RWPE2 (cell line): ENCODE data around the gene CHN2.

Experiments
- ATAC-seq: fragments of 200-7000 bp; cut with Tn5 transposase; 3 replicates; pipeline ENCODE4 v1.9.1; 2021; ENCODE audit warnings: low read depth
- DNase-seq: peaks from one replicate; pipeline ENCODE4 v3.0.0-alpha.2; 2020; ENCODE audit warnings: low spot score
- H3K27ac ChIP-seq: fragments of 450-650 bp; 2 replicates; pipeline ENCODE4 v1.5.1; 2017; ENCODE audit warnings: mild to moderate bottlenecking; ENCODE audit not compliant: poor library complexity, severe bottlenecking
- H3K27me3 ChIP-seq: fragments of 250-450 bp; sonication (Bioruptor Pico); 2 replicates; pipeline ENCODE4 v1.5.1; 2021; ENCODE audit warnings: mild to moderate bottlenecking, moderate library complexity; ENCODE audit not compliant: insufficient read depth, poor library complexity, severe bottlenecking
- H3K36me3 ChIP-seq: fragments of 250-450 bp; sonication (Bioruptor Pico); 2 replicates; pipeline ENCODE4 v1.5.1; 2020; ENCODE audit warnings: low read depth, mild to moderate bottlenecking, moderate library complexity
- H3K4me1 ChIP-seq: fragments of 250-450 bp; sonication (Bioruptor Pico); 2 replicates; pipeline ENCODE4 v1.5.1; 2021; ENCODE audit warnings: mild to moderate bottlenecking, moderate library complexity; ENCODE audit not compliant: insufficient read depth, poor library complexity, severe bottlenecking
- H3K4me3 ChIP-seq: fragments of 250-450 bp; sonication (Bioruptor Pico); 2 replicates; pipeline ENCODE4 v1.5.1; 2021; ENCODE audit warnings: mild to moderate bottlenecking, moderate library complexity; ENCODE audit not compliant: severe bottlenecking
- H3K9me3 ChIP-seq: fragments of 250-450 bp; sonication (Bioruptor Pico); 2 replicates; pipeline ENCODE4 v1.5.1; 2021; ENCODE audit warnings: mild to moderate bottlenecking, moderate library complexity; ENCODE audit not compliant: severe bottlenecking
- CTCF ChIP-seq: fragments of 450-650 bp; IDR thresholded peaks from one replicate; pipeline ENCODE4 v1.5.1; 2017; ENCODE audit warnings: mild to moderate bottlenecking, moderate library complexity; ENCODE audit not compliant: poor library complexity, severe bottlenecking

The CHN2 gene

GRCh38 chr7:29510028-29510427 is 315.5 kb downstream of the CHN2 start:
- Histone ChIP-seq H3K27me3 (no peaks in the 10 kb centered on the region), H3K27ac (no peak overlapping the region), H3K9me3 (no peaks in the 10 kb centered on the region), H3K4me1 (no peaks in the 10 kb centered on the region), H3K4me3 (no peak overlapping the region), H3K36me3 (no peaks in the 10 kb centered on the region)
- no peak for DNase-seq
- TF ChIP-seq CTCF, result no peak
- ATAC-seq, result no peak

- no peaks in the 10 kb centered on the region for H3K4me1 ChIP-seq
- no peak for TF ChIP-seq CTCF
- no peak overlapping the region for H3K4me3 ChIP-seq
- no peaks in the 10 kb centered on the region for H3K27me3 ChIP-seq
- no peaks in the 10 kb centered on the region for H3K9me3 ChIP-seq
- no peaks in the 10 kb centered on the region for H3K36me3 ChIP-seq
- ATAC-seq (no peak), DNase-seq (no peak)
- no peak overlapping the region for H3K27ac ChIP-seq
Measured at GRCh38 chr7:29511337-29511736, 316.8 kb downstream of the CHN2 start.

- H3K27ac ChIP-seq, result no peak overlapping the region
- no peaks in the 10 kb centered on the region for H3K4me1 ChIP-seq
- no peak for TF ChIP-seq CTCF
- no peaks in the 10 kb centered on the region for H3K27me3 ChIP-seq
- H3K36me3 ChIP-seq, result no peaks in the 10 kb centered on the region
- ATAC-seq (no peak), DNase-seq (no peak)
- no peaks in the 10 kb centered on the region for H3K9me3 ChIP-seq
- H3K4me3 ChIP-seq, result no peak overlapping the region
Measured at GRCh38 chr7:29511851-29512250, 317.3 kb downstream of the CHN2 start.

- H3K4me1 ChIP-seq, result no peaks in the 10 kb centered on the region
- H3K27ac ChIP-seq, result no peak overlapping the region
- no peak overlapping the region for H3K4me3 ChIP-seq
- H3K36me3 ChIP-seq, result no peaks in the 10 kb centered on the region
- H3K27me3 ChIP-seq, result no peaks in the 10 kb centered on the region
- ATAC-seq (no peak), DNase-seq (no peak)
- TF ChIP-seq CTCF, result no peak
- no peaks in the 10 kb centered on the region for H3K9me3 ChIP-seq
Measured at GRCh38 chr7:29516491-29516890, 321.9 kb downstream of the CHN2 start.

- DNase-seq (no peak), ATAC-seq (no peak)
- Histone ChIP-seq H3K9me3 (no peaks in the 10 kb centered on the region), H3K27ac (no peak overlapping the region), H3K36me3 (no peaks in the 10 kb centered on the region), H3K27me3 (no peaks in the 10 kb centered on the region), H3K4me1 (no peaks in the 10 kb centered on the region), H3K4me3 (no peak overlapping the region)
- TF ChIP-seq CTCF, result no peak
Measured at GRCh38 chr7:29518616-29519015, 324.0 kb downstream of the CHN2 start.
